ENCODE measurements around the gene TAGLN. TPM values are rescaled to one million over a fixed set of nuclear protein-coding genes. Genes with fewer than 3 reads are reported as not detected.
A peak's percentile ranks its signal among the peaks of the same experiment; 100 is the strongest.

Gene TAGLN
- total RNA-seq, 1 donor, result 3,614 TPM

GRCh38 chr11:117178210-117179034 lies 20.7 kb upstream of the TAGLN start, which contains the start of gene SIDT2:
Gene SIDT2 (plus strand): TSS chr11:117178743. CDS start chr11:117179264, 521 bp downstream.
- peak; percentile 96 for DNase-seq (ENCODE audit: insufficient read length, low spot score, missing footprints)
- H2AFZ ChIP-seq (ENCODE audit: low read length), result peak within 1 kb of the TSS; percentile 62
- H3K27ac ChIP-seq (ENCODE audit: low read depth, low read length), result peak within 1 kb of the TSS; percentile 72
- no peaks in the 10 kb centered on the region for H3K9me3 ChIP-seq (ENCODE audit: low read depth, low read length)
- peak within 1 kb of the TSS; percentile 87 for H3K4me2 ChIP-seq (ENCODE audit: insufficient read depth, low read length)
- TF ChIP-seq CTCF (IDR thresholded peaks at IDR 0.05; ENCODE audit: extremely low read depth, low read depth, low read length), result no peak
- H3K36me3 ChIP-seq (ENCODE audit: insufficient read depth, low read length), result peaks cover 15% of the 10 kb centered on the region
- H3K79me2 ChIP-seq (ENCODE audit: insufficient read depth, low read length), result peaks cover 10% of the 10 kb centered on the region
- H3K27me3 ChIP-seq (ENCODE audit: insufficient read depth, low read length), result no peaks in the 10 kb centered on the region
- peak within 1 kb of the TSS; percentile 89 for H3K4me3 ChIP-seq (ENCODE audit: insufficient read depth, low read length)
- H3K4me1 ChIP-seq (ENCODE audit: insufficient read depth, low read length), result peaks cover 27% of the 10 kb centered on the region
- H4K20me1 ChIP-seq (ENCODE audit: insufficient read depth, low read length), result no peaks in the 10 kb centered on the region

- Histone ChIP-seq H3K4me1 (ENCODE audit: insufficient read depth, low read length) (peaks cover 27% of the 10 kb centered on the region), H2AFZ (ENCODE audit: low read length) (peak overlapping the region; percentile 37), H3K4me2 (ENCODE audit: insufficient read depth, low read length) (peak overlapping the region; percentile 87), H4K20me1 (ENCODE audit: insufficient read depth, low read length) (no peaks in the 10 kb centered on the region), H3K27me3 (ENCODE audit: insufficient read depth, low read length) (no peaks in the 10 kb centered on the region), H3K9me3 (ENCODE audit: low read depth, low read length) (no peaks in the 10 kb centered on the region), H3K4me3 (ENCODE audit: insufficient read depth, low read length) (peak overlapping the region; percentile 89), H3K27ac (ENCODE audit: low read depth, low read length) (peak overlapping the region; percentile 72), H3K36me3 (ENCODE audit: insufficient read depth, low read length) (peaks cover 24% of the 10 kb centered on the region), H3K79me2 (ENCODE audit: insufficient read depth, low read length) (peaks cover 10% of the 10 kb centered on the region)
- peak; percentile 94 for DNase-seq (ENCODE audit: insufficient read length, low spot score, missing footprints)
- no peak for TF ChIP-seq CTCF (IDR thresholded peaks at IDR 0.05; ENCODE audit: extremely low read depth, low read depth, low read length)
These were observed 19.8 kb upstream of the TAGLN start for GRCh38 chr11:117179048-117179999.

- H2AFZ ChIP-seq (ENCODE audit: low read length), result no peak overlapping the region
- H4K20me1 ChIP-seq (ENCODE audit: insufficient read depth, low read length), result no peaks in the 10 kb centered on the region
- no peak for TF ChIP-seq CTCF (IDR thresholded peaks at IDR 0.05; ENCODE audit: extremely low read depth, low read depth, low read length)
- peak overlapping the region; percentile 87 for H3K4me2 ChIP-seq (ENCODE audit: insufficient read depth, low read length)
- peaks cover 26% of the 10 kb centered on the region for H3K36me3 ChIP-seq (ENCODE audit: insufficient read depth, low read length)
- peak overlapping the region; percentile 72 for H3K27ac ChIP-seq (ENCODE audit: low read depth, low read length)
- DNase-seq (ENCODE audit: insufficient read length, low spot score, missing footprints), result peak; percentile 69
- peaks cover 10% of the 10 kb centered on the region for H3K79me2 ChIP-seq (ENCODE audit: insufficient read depth, low read length)
- H3K4me3 ChIP-seq (ENCODE audit: insufficient read depth, low read length), result peak overlapping the region; percentile 89
- H3K27me3 ChIP-seq (ENCODE audit: insufficient read depth, low read length), result no peaks in the 10 kb centered on the region
- H3K4me1 ChIP-seq (ENCODE audit: insufficient read depth, low read length), result peaks cover 27% of the 10 kb centered on the region
- H3K9me3 ChIP-seq (ENCODE audit: low read depth, low read length), result no peaks in the 10 kb centered on the region
These were observed 19.1 kb upstream of the TAGLN start for GRCh38 chr11:117180020-117180419.

All from osteoblast (primary cell).